Lower leg skin (tissue), 3 donors: ENCODE data around the gene ABCA3.

Experiments used
- POLR2A ChIP-seq, 2 donors: fragments of 450-650 bp; IDR thresholded peaks; one replicate each; pipeline ENCODE4 v1.6.1; 2016 to 2017; ENCODE audit warnings: antibody characterized with exemption in 2 of 2, mild to moderate bottlenecking in 1 of 2, moderate library complexity in 1 of 2
- TF ChIP-seq, protein P1 (sequence below), 3 donors: fragments of 450-650 bp; IDR thresholded peaks; one replicate each; pipeline ENCODE4 v1.5.1; 2016; ENCODE audit warnings: antibody characterized with exemption in 3 of 3, mild to moderate bottlenecking in 3 of 3, moderate library complexity in 2 of 3

DNA sequence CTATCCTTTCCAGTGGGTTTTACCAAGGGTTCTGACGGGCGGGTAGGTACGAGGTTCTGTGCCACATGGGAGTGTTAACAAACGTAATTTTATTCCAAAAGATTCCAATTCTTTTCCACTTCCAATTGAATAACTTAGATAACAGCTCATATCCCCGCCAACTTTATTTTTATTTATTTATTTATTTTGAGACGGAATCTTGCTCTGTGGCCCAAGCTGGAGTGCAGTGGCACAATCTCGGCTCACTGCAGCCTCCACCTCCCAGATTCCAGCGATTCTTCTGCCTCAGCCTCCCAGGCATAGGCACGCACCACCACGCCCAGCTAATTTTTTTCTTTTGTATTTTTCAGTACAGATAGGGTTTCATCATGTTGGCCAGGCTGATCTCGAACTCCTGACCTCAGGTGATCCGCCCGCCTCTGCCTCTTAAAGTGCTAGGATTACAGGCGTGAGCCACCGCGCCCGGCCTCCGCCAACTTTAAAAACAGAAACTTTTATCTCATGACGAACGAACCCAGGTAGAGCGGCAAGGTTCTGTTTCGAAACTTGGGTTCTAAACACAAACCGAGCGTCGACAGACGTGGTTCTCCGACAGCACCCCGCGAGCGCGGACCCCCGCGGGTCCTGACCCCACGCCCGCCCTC, 89.8 kb downstream of the ABCA3 start:
- TF ChIP-seq POLR2A (IDR thresholded peaks at IDR 0.05) = no peak
- TF ChIP-seq, protein P1, sequence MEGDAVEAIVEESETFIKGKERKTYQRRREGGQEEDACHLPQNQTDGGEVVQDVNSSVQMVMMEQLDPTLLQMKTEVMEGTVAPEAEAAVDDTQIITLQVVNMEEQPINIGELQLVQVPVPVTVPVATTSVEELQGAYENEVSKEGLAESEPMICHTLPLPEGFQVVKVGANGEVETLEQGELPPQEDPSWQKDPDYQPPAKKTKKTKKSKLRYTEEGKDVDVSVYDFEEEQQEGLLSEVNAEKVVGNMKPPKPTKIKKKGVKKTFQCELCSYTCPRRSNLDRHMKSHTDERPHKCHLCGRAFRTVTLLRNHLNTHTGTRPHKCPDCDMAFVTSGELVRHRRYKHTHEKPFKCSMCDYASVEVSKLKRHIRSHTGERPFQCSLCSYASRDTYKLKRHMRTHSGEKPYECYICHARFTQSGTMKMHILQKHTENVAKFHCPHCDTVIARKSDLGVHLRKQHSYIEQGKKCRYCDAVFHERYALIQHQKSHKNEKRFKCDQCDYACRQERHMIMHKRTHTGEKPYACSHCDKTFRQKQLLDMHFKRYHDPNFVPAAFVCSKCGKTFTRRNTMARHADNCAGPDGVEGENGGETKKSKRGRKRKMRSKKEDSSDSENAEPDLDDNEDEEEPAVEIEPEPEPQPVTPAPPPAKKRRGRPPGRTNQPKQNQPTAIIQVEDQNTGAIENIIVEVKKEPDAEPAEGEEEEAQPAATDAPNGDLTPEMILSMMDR (IDR thresholded peaks at IDR 0.05) = no peak
